SU-DHL-6 (cell line): ENCODE measurements around the gene PRDM15.

ENCODE experiments used
- EZH2phosphoT487 ChIP-seq: fragments of 200-600 bp; sonication (generic), shearing (Covaris generic); conservative IDR thresholded peaks from 2 replicates; pipeline ENCODE4 v1.6.1; 2018; ENCODE audit warnings: mild to moderate bottlenecking, antibody characterized with exemption, low read length, moderate library complexity, mixed read lengths
- TF ChIP-seq, protein P1 (sequence below): fragments of 200-600 bp; sonication (generic); IDR thresholded peaks from one replicate; pipeline ENCODE4 v1.5.1; 2017; ENCODE audit warnings: antibody characterized with exemption, mild to moderate bottlenecking, low read length, moderate library complexity; ENCODE audit not compliant: insufficient read depth, poor library complexity, severe bottlenecking

- TF ChIP-seq EZH2phosphoT487 = no peak
- TF ChIP-seq, protein P1, sequence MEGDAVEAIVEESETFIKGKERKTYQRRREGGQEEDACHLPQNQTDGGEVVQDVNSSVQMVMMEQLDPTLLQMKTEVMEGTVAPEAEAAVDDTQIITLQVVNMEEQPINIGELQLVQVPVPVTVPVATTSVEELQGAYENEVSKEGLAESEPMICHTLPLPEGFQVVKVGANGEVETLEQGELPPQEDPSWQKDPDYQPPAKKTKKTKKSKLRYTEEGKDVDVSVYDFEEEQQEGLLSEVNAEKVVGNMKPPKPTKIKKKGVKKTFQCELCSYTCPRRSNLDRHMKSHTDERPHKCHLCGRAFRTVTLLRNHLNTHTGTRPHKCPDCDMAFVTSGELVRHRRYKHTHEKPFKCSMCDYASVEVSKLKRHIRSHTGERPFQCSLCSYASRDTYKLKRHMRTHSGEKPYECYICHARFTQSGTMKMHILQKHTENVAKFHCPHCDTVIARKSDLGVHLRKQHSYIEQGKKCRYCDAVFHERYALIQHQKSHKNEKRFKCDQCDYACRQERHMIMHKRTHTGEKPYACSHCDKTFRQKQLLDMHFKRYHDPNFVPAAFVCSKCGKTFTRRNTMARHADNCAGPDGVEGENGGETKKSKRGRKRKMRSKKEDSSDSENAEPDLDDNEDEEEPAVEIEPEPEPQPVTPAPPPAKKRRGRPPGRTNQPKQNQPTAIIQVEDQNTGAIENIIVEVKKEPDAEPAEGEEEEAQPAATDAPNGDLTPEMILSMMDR = no peak
Observed at GRCh38 chr21:41808846-41809245, 70.3 kb downstream of the PRDM15 start.
